Measurements from ENCODE around the gene CEP72.

- TF ChIP-seq CTCF (IDR thresholded peaks at IDR 0.05; ENCODE audit: insufficient read depth, low read depth, low read length) (no peak), EZH2 (IDR thresholded peaks at IDR 0.05; ENCODE audit: insufficient read depth, low read length) (no peak)
Observed at GRCh38 chr5:643351-643801, 31.2 kb downstream of the CEP72 start.

All from astrocyte (in vitro differentiated cells and primary cell).